Jurkat, Clone E6-1 (cell line): ENCODE data around the gene GJB6. TPM values are rescaled to one million over a fixed set of nuclear protein-coding genes. Genes with fewer than 3 reads are reported as not detected.
"Not testable (repeated sequence)": the region's sequence is repeated elsewhere in the genome, so short reads cannot be mapped to it uniquely, and the experiment has no call there.

ENCODE experiments used
- DNase-seq: peaks from one replicate; pipeline ENCODE4 v3.0.0-alpha.2; 2011; ENCODE audit warnings: low read depth, low spot score
- H3K4me3 ChIP-seq: 2 replicates; pipeline ENCODE4 v1.5.1; 2011; ENCODE audit warnings: mild to moderate bottlenecking, low read length, control low read depth, moderate library complexity
- polyA plus RNA-seq: library from polyadenylated mRNA; unstranded; fragments of >200 nt; gene quantifications from one replicate; pipeline ENCODE4 v1.2.1, GENCODE V29; 2012; ENCODE audit warnings: missing spikeins; ENCODE audit not compliant: insufficient read length, insufficient read depth

GJB6 gene
- not detected for polyA plus RNA-seq

- H3K4me3 ChIP-seq: no peak within 1 kb of the TSS
- no peak for DNase-seq
These were observed at the start of gene GJB6 for GRCh38 chr13:20231839-20232555. Gene GJB6, minus strand, starts transcription at chr13:20232319. Its CDS starts 8,839 bp downstream, at chr13:20223480.

GRCh38 chr13:20276901-20277300 lies 44.8 kb upstream of the GJB6 start:
- not testable (repeated sequence) for DNase-seq, H3K4me3 ChIP-seq

DNA sequence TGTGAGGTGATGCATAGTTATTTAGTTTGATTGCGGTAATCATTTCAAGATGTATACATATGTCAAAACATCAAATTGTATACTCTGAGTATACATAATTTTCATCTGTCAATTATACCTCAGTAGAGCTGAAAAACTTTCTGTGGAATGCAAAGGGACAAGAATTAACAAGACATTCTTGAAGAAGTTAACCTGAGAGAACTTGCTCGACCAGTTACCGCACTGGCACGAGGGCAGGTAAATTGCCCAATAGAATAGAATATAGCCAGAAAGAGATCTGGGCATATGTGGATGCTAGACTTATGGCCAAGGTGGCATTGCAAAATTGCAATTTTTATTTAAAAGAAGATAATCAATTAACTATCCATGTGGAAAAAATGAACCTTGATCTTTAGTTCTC lies 42.3 kb upstream of the GJB6 start:
- H3K4me3 ChIP-seq: no peak overlapping the region
- DNase-seq: no peak

GRCh38 chr13:20272588-20273171 lies 40.6 kb upstream of the GJB6 start:
- DNase-seq: no peak
- H3K4me3 ChIP-seq: no peak overlapping the region

- DNase-seq: no peak
- H3K4me3 ChIP-seq: no peak overlapping the region
These were observed 40.0 kb upstream of the GJB6 start for GRCh38 chr13:20272104-20272503.

GRCh38 chr13:20271441-20271840 lies 39.3 kb upstream of the GJB6 start:
- no peak for DNase-seq
- no peak overlapping the region for H3K4me3 ChIP-seq

DNA sequence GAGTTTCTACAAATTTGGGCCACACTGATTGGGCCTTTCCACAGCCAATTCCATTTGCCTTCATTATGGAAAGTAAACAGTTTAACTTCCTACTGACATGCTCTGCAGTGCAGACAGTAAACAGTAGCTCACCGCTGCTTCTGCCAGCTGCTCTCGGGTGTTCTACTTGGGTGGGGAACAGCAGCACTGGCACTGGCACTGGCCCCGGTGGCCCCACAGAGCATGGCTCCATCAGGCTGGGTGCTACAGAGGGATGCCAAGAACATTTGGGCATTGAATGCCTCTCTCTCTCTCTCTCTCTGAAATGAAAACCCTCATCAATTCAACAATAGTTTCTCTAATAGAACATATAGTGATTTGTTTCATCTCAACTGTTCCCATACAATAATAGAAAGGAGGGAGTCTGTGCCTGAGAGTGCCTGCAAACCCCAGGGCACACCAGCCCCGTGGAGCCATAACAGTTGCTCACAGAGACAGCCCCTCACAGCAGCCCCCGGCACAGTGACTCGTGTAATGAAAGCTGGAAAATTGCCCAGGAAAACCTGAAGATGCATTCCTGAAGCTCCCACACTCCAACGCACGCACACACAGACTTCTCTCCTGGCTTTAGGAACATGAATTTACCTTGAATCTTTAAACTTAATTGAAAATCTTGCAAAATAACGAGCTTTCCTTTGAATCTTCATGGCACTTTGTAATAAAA lies 38.2 kb upstream of the GJB6 start:
- DNase-seq: no peak
- H3K4me3 ChIP-seq: no peak overlapping the region

DNA sequence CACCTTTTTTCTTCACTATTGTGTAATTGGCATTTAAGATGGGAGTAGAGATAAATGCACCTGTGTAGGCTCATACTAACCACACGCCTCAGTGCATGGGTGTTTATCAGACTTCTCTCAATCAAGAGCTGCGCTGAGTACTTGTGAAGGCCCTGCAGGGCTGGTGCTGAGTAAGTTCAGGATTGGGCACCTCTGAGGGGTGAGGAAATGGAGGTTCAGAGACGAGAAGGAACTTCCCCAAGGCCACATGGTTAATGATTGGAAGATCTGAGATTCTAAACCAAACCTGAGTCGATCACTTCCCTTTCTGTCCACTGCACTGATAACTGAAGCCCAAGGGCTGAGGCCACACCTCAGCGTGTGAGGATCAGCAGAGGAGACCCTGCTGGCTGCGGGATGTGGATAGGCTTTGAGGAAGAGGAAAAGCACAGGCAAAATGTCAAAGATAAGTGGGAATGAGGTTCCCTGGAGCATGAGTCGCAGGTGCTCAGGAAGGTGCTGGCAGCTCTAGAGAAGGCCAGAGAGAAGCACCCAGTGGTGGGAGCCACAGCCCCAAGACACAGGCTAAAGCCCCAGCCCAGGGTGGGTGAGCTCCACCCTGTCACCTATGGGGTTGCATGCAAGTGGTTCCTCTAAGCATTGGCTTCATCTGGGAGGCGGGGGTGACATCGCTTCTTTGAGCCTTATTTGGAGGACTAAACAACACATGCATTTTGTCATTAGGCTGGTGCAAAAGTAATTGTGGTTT lies 32.3 kb upstream of the GJB6 start:
- DNase-seq: peak; percentile 58
- H3K4me3 ChIP-seq: no peak overlapping the region

GRCh38 chr13:20263393-20264044 lies 31.4 kb upstream of the GJB6 start:
- H3K4me3 ChIP-seq: no peak overlapping the region
- DNase-seq: no peak

- no peak for DNase-seq
- H3K4me3 ChIP-seq: no peak overlapping the region
These were observed 26.8 kb upstream of the GJB6 start for GRCh38 chr13:20258963-20259288.

- no peak for DNase-seq
- no peak overlapping the region for H3K4me3 ChIP-seq
These were observed 26.3 kb upstream of the GJB6 start for GRCh38 chr13:20258208-20258962.

- H3K4me3 ChIP-seq: no peak overlapping the region
- DNase-seq: peak; percentile 4
These were observed 22.0 kb upstream of the GJB6 start for GRCh38 chr13:20254076-20254475.

DNA sequence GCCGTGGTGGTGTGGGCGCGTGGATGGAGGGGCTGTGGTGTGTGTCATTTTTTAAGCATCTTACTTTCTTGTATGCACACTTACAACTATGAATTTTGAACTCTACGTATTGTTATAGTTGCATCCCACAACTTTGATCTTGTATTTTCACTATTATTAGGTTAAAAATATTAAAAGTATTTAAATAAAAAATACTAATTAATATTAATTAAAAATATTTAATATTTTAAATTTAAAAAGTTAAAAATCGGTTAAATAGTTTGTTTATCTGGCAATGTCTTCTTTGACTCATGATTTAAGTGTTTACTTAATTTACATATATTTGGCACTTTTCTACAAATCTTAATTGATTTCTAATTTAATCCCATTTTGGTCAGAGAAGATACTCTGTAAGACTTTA lies 17.8 kb upstream of the GJB6 start:
- no peak for DNase-seq
- H3K4me3 ChIP-seq: no peak overlapping the region

DNA sequence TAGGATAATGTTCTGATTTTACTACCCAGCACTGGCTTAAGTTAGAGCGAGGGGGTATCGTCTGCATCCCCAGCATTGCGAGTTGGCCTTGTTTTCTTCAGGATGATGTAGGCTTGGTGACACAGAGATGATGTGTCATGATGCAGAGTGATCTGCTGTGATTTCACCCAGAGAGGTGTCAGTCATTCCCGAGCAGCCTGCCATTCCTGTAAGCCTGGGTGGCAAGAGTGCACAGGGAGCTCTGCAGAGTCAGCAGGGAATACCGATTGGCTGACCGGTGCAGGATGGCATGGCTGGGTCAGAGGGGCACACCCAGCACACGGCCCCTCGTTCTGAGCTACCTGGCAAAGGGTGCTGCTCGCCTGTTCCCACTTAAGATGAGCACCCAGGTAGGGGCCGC lies 15.8 kb upstream of the GJB6 start:
- no peak for DNase-seq
- H3K4me3 ChIP-seq: no peak overlapping the region

DNA sequence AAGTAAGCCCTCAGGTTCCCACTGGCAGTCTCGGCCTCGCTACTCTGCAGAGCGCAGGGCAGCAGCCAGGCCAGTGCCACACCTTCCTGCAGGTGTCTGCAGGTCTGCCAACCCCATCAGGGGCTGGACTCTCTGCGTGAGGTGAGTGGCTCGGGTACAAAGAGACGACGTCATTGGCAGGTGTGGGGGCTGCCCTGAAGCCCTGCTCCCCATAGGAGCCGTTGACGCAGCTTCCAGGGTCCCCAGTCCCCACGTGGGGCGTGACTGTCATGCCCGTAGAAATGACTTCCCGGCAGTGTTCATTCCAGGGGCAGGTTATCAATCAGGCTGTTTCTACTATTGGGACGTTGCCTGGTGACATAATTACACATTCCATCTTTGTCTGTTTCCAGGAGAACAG lies 15.3 kb upstream of the GJB6 start:
- H3K4me3 ChIP-seq: no peak overlapping the region
- no peak for DNase-seq

- no peak for DNase-seq
- H3K4me3 ChIP-seq: no peak overlapping the region
These were observed 9.5 kb upstream of the GJB6 start for GRCh38 chr13:20241593-20241992.

DNA sequence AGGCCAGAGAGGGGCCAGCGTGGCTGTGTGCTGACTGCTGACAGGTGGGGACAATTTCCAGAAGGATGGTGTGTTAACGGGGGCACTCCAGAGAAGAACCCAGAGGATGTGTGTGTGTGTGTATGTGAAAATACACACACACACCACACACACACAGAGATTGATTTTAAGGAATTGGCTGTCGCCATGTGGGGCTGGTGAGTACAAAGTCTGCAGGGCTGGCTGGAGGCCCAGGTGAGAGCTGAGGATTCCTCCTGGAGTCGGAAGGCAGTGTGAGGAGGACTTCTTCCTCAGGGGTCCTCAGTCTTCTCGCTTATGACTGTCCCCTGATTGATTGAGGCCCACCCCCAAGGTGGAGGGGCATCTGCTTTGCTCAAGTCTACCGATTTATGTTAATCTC lies 7.6 kb upstream of the GJB6 start:
- no peak for DNase-seq
- no peak overlapping the region for H3K4me3 ChIP-seq

- H3K4me3 ChIP-seq: no peak overlapping the region
- no peak for DNase-seq
These were observed 598 bp upstream of the GJB6 start for GRCh38 chr13:20232556-20233277.
